LNCAP (cell line): ENCODE measurements around the gene PCDHGA9.
A peak's percentile ranks its signal among the peaks of the same experiment; 100 is the strongest.

ENCODE experiments used
- CTCF ChIP-seq: fragments of 450-650 bp; IDR thresholded peaks from 2 replicates; pipeline ENCODE4 v1.5.1; 2017; ENCODE audit warnings: mild to moderate bottlenecking

PCDHGA9 gene

GRCh38 chr5:141362719-141363118, 39.9 kb upstream of the PCDHGA9 start:
- TF ChIP-seq CTCF: no peak

- peak; percentile 33; the same call in 1 of the 2 replicates for TF ChIP-seq CTCF
Measured at GRCh38 chr5:141363952-141364660, 38.5 kb upstream of the PCDHGA9 start, which contains the start of gene PCDHGA5. Gene PCDHGA5 (plus strand): TSS chr5:141364162. CDS start chr5:141364331, 169 bp downstream.

GRCh38 chr5:141366016-141366896, 36.3 kb upstream of the PCDHGA9 start:
- TF ChIP-seq CTCF: no peak

- TF ChIP-seq CTCF: no peak
Measured at GRCh38 chr5:141369994-141370848, 32.4 kb upstream of the PCDHGA9 start, which contains the start of gene PCDHGB3. Gene PCDHGB3 (plus strand): TSS chr5:141370242. CDS start chr5:141370395, 153 bp downstream.

- TF ChIP-seq CTCF: no peak
Measured at GRCh38 chr5:141371572-141372475, 30.8 kb upstream of the PCDHGA9 start.

- peak; percentile 27; the same call in 1 of the 2 replicates for TF ChIP-seq CTCF
Measured at GRCh38 chr5:141373673-141374317, 28.8 kb upstream of the PCDHGA9 start, which contains the start of gene PCDHGA6. Gene PCDHGA6 (plus strand): TSS chr5:141373891. CDS start chr5:141374084, 193 bp downstream.
